ENCODE measurements around the gene ECD.

GRCh38 chr10:73095481-73096021 is 72.3 kb downstream of the ECD start:
- TF ChIP-seq EZH2phosphoT487 (IDR thresholded peaks at IDR 0.05; ENCODE audit: low read length) (no peak), EZH2 (optimal IDR thresholded peaks at IDR 0.05; ENCODE audit: low read depth, low read length) (no peak)
- TF ChIP-seq, protein P1, sequence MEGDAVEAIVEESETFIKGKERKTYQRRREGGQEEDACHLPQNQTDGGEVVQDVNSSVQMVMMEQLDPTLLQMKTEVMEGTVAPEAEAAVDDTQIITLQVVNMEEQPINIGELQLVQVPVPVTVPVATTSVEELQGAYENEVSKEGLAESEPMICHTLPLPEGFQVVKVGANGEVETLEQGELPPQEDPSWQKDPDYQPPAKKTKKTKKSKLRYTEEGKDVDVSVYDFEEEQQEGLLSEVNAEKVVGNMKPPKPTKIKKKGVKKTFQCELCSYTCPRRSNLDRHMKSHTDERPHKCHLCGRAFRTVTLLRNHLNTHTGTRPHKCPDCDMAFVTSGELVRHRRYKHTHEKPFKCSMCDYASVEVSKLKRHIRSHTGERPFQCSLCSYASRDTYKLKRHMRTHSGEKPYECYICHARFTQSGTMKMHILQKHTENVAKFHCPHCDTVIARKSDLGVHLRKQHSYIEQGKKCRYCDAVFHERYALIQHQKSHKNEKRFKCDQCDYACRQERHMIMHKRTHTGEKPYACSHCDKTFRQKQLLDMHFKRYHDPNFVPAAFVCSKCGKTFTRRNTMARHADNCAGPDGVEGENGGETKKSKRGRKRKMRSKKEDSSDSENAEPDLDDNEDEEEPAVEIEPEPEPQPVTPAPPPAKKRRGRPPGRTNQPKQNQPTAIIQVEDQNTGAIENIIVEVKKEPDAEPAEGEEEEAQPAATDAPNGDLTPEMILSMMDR (IDR thresholded peaks at IDR 0.05; ENCODE audit: low read length), result no peak

All from MM.1S (cell line).